ENCODE results near the gene LRRC53.

DNA sequence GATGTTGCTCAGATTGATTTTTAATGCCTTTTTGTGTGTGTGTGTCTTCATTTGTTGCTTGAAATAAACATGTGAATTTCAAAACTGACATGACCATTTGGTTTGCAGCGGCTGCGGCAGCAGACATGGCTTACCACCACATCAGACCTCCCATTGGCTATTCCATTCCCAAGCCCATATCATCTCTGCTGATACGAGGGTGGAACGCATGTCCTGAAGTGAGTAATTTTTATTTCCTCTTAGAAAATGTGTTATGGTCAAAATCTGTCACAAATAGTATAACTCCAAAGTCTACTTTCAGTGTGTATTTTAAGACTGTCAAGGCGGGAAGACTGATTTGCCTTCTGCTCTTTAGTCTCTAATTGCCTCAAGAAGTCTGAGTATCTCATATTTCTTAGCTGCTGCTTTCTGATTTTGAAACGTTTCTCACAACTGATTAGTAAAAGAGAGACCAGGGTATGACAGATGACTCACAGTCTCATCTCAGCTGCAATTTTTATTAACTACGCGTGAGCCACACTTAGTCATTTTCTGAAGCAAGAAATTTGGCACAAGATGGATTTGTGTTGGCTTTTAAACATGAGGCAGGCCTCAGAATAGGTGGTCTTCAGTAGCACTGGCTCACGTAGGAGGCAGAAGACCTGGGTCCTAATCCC, 49.0 kb downstream of the LRRC53 start:
- TF ChIP-seq, protein P1, sequence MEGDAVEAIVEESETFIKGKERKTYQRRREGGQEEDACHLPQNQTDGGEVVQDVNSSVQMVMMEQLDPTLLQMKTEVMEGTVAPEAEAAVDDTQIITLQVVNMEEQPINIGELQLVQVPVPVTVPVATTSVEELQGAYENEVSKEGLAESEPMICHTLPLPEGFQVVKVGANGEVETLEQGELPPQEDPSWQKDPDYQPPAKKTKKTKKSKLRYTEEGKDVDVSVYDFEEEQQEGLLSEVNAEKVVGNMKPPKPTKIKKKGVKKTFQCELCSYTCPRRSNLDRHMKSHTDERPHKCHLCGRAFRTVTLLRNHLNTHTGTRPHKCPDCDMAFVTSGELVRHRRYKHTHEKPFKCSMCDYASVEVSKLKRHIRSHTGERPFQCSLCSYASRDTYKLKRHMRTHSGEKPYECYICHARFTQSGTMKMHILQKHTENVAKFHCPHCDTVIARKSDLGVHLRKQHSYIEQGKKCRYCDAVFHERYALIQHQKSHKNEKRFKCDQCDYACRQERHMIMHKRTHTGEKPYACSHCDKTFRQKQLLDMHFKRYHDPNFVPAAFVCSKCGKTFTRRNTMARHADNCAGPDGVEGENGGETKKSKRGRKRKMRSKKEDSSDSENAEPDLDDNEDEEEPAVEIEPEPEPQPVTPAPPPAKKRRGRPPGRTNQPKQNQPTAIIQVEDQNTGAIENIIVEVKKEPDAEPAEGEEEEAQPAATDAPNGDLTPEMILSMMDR (conservative IDR thresholded peaks at IDR 0.05; ENCODE audit: low read depth, low read length), result no peak
- TF ChIP-seq RFX5 (IDR thresholded peaks at IDR 0.05; ENCODE audit: low read depth, low read length), result no peak
- peak; percentile 64; the same call in 1 of the 2 replicates for TF ChIP-seq FOS (IDR thresholded peaks at IDR 0.05; ENCODE audit: low read depth, low read length)
- TF ChIP-seq, protein P2, sequence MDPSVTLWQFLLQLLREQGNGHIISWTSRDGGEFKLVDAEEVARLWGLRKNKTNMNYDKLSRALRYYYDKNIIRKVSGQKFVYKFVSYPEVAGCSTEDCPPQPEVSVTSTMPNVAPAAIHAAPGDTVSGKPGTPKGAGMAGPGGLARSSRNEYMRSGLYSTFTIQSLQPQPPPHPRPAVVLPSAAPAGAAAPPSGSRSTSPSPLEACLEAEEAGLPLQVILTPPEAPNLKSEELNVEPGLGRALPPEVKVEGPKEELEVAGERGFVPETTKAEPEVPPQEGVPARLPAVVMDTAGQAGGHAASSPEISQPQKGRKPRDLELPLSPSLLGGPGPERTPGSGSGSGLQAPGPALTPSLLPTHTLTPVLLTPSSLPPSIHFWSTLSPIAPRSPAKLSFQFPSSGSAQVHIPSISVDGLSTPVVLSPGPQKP (IDR thresholded peaks at IDR 0.05; ENCODE audit: borderline replicate concordance, low read depth, low read length), result no peak
